Daoy (cell line): ENCODE measurements around the gene BUB1B. TPM values are rescaled to one million over a fixed set of nuclear protein-coding genes. Genes with fewer than 3 reads are reported as not detected.

Experiments used
- DNase-seq: peaks from one replicate; pipeline ENCODE4 v3.0.0-alpha.2; 2015; ENCODE audit warnings: low read depth
- total RNA-seq: library from RNA; depleted of rRNA; stranded (reverse); fragments of >200 nt; shearing (Covaris generic); gene quantifications from 2 replicates; pipeline ENCODE4 v1.2.3, GENCODE V29; 2014

BUB1B gene
- total RNA-seq, 1 experiment from 2014 or later, result 90.3 TPM

DNA sequence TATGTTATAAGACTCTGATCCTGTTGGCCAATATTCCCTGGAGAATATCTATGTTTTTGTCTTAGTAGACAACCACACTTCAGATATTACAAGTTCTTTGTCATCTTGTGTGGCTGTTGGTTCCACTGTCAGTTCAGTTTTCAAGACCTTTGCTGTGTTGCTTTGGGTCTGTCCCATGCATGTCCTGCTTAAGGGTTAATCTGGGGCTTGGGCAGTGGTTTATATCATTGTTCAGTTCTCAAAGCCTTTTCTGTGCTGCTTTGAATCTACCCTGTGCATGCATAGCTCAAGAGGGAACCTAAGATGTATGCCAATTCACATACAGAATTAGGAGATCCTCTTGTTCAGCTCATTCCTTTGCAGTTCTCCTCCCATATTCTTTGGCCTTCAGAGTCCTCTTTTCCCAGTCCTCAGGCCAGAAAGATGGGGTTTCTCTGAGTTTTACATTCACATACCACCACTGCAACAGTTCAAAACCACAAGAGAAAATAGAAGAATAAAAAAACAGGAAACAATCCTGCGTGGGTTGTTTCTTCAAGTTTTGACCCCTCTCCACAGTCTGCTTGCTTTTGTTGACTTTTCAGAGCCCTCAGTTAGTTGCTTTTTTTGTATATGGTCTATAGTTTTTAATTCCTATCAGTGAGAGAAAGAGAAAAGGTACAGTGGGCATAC is 21.6 kb downstream of the BUB1B start:
- no peak for DNase-seq

DNA sequence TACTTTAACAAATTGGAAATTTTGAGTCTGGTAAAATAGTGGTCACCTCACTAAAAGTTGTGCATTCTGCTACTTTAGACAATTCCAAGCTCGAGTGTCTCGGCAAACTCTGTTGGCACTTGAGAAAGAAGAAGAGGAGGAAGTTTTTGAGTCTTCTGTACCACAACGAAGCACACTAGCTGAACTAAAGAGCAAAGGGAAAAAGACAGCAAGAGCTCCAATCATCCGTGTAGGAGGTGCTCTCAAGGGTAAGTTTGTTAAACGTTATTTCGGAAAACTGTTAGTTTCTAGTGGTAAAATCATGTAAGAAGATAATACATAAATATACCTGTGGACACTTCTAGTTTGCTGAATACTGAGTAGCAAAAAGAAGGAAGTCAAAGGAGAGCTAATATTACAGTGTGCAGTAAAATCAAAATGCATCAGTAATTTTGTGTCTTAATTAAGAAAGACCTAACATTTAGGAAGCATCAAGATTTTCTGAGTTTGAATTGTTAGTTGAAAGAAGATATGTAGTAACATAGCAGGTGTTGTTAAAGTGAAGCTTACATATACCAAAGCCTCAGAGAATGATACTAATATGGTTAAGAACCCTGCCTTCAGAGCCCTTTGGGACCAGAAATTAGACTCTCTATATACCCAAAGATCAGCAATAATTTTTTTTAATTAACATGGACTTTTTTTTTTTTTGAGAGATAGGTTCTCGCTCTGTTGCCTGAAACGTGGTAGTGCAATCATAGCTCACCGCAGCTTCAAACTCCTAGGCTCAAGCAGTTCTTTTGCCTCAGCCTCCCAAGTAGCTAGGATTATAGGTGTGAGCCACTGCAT is 23.0 kb downstream of the BUB1B start:
- no peak for DNase-seq

- DNase-seq, result peak; percentile 33
These were observed 29.7 kb downstream of the BUB1B start for GRCh38 chr15:40190591-40190990.

GRCh38 chr15:40192942-40193341 is 32.1 kb downstream of the BUB1B start:
- DNase-seq, result no peak

DNA sequence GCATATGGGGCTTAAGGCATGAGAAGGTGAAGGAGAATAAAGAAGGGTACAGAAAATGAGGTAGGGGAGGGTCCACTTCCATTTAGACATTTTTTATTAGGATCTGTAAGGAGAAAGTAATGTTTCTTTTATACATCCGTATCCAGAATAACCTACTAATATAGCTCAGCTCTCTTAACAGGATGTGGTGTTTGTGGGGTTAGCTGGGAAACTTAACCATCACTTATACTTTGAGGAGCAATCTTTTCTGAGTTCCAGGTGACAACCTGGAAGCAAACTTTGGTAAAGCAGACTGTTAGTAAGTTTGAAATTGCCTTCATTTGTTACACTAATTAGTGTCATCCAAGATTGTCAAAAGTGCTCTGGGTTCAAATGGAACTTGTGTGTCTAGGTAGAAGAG is 36.6 kb downstream of the BUB1B start:
- no peak for DNase-seq

- DNase-seq, result no peak
These were observed 37.7 kb downstream of the BUB1B start for GRCh38 chr15:40198355-40199085.

GRCh38 chr15:40204100-40204499 is 43.2 kb downstream of the BUB1B start:
- no peak for DNase-seq

DNA sequence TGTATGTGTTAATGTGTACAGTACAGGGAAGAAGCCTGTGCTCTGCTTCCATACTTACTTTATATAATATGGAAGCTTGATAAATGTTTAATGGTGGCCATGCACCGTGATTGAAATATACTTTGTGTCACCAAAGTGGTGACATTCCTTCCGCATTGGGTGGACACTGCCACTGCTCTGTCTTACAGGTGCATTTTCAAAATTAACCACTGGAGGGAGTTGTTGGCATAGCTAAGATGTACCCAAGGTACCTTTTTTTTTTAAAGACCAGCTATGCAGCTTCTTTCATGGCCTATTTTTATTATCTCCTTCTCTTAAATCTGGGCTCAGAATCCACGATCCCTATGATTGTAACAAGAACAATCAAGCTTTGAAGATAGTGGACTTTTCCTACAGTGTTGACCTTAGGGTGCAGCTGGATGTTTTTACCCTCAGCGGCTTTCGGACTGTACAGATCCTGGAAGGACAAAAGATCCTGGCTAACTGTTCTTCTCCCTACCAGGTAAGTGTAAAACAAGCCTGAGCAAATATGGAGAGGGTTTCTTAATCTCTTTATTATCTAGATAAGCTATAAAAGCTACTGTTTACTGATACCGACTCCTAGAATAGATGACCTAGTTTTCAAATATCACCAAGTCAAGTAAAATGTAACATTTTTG is 56.4 kb downstream of the BUB1B start:
- peak; percentile 53 for DNase-seq

GRCh38 chr15:40219801-40220200 is 58.9 kb downstream of the BUB1B start:
- no peak for DNase-seq

GRCh38 chr15:40222131-40222530 is 61.3 kb downstream of the BUB1B start:
- DNase-seq, result no peak

GRCh38 chr15:40226736-40227135 is 65.9 kb downstream of the BUB1B start:
- DNase-seq, result no peak

DNA sequence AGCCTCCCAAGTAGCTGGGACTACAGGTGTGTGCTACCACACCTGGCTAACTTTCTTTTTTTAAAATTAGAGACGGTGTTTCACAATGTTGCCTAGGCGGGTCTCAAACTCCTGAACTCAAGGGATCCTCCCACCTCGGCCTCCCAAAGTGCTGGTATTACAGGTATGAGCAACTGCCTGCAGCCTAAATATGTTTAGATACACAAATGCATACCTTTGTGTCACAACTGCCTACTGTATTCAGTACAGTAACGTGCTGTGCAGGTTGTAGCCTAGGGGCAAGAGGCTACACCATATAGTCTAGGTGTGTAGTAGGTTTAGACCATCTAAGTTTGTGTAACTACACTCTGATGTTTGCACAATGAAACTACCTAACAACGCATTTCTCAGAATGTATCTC is 68.4 kb downstream of the BUB1B start:
- no peak for DNase-seq

DNA sequence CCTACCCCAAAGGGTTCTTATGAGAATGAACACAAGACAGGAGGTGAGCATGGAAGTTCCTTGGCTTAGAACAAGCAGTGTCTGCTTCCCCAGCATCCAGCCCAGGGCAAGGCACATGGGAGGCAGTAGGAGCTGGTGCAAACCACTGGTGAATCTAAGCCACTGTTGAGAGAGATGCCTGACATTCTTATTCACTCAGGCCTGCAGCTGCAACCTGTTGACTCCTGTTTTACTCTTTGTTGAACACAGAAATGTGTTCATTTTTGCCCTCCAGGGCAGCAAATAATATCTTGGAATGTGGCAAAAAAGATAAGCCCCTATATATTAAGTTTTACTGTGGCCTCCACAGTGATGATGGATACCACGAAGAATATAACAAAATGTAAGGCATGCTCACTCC is 69.1 kb downstream of the BUB1B start:
- no peak for DNase-seq

- no peak for DNase-seq
These were observed 71.8 kb downstream of the BUB1B start for GRCh38 chr15:40232625-40233070.

- DNase-seq, result no peak
These were observed 73.1 kb downstream of the BUB1B start for GRCh38 chr15:40233727-40234577.

- no peak for DNase-seq
These were observed 73.9 kb downstream of the BUB1B start for GRCh38 chr15:40234783-40235182.

- no peak for DNase-seq
These were observed 74.5 kb downstream of the BUB1B start for GRCh38 chr15:40235201-40235885.

GRCh38 chr15:40238532-40239403 is 77.9 kb downstream of the BUB1B start, which contains the start of gene PAK6:
PAK6 (plus strand) TSS chr15:40239063; CDS start chr15:40264786, 25,723 bp downstream.
- peak; percentile 87 for DNase-seq

DNA sequence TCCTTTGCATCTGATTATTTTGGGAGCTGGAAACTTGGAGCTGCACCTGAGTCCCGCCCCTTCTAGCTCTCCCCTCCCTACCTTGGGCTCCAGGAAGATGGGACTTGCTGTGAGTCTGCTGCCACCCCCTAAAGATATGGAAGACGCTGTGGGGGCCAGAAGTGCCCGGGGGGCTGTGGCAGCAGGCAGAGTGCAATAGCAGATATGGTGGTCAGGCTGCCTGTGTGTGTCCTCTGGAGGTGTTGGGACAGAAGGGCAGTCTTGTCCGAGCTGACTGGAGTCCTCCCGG is 78.5 kb downstream of the BUB1B start:
- DNase-seq, result no peak
